Hepatocyte (in vitro differentiated cells): ENCODE results near the gene RASSF7.

Source experiments
- EZH2 ChIP-seq: fragments of 200-600 bp; sonication (generic); IDR thresholded peaks from 2 replicates; pipeline ENCODE4 v1.6.1; 2016; ENCODE audit warnings: antibody characterized with exemption, mild to moderate bottlenecking, borderline replicate concordance
- EZH2phosphoT487 ChIP-seq: fragments of 200-600 bp; sonication (generic); IDR thresholded peaks from one replicate; pipeline ENCODE4 v1.6.1; 2018; ENCODE audit warnings: antibody characterized with exemption, mild to moderate bottlenecking, low read depth, moderate library complexity; ENCODE audit not compliant: unreplicated experiment, severe bottlenecking
- TF ChIP-seq, protein P1 (sequence below): fragments of 200-600 bp; sonication (generic); IDR thresholded peaks from 2 replicates; pipeline ENCODE4 v1.5.1; 2016; ENCODE audit warnings: antibody characterized with exemption, mild to moderate bottlenecking; ENCODE audit not compliant: poor library complexity

DNA sequence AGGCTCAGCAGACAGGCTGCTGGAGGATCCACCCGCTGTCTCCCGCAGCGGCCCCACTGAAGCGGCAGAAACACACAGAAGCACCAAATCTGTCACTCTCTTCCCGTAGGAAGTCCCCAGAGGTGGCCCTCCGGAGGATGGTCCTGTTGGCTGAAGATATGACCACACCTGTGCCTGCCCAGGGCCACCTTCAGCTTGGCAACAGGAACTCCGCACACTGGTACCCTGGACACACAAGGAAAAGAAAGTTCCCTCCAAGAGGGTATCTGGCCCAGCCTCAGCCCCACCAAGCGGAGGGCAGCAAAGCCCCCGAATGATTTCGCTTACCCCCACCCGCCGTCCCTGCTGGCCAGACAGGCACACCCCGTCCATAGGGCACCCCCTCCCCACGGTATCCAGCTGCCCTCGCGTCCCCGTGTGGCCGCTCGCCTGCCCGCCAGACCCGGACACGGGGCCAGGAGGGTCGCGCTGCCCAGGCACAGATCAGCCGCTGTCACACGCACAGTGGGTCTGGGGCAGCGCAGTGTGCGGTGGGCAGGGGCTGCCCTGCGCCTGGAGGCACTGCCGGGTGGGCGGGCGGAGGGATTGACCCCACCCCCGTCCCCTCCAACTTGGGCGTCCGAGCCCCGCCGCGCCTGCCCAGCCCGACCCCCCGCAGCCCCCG lies 7.0 kb downstream of the RASSF7 start:
- TF ChIP-seq, protein P1, sequence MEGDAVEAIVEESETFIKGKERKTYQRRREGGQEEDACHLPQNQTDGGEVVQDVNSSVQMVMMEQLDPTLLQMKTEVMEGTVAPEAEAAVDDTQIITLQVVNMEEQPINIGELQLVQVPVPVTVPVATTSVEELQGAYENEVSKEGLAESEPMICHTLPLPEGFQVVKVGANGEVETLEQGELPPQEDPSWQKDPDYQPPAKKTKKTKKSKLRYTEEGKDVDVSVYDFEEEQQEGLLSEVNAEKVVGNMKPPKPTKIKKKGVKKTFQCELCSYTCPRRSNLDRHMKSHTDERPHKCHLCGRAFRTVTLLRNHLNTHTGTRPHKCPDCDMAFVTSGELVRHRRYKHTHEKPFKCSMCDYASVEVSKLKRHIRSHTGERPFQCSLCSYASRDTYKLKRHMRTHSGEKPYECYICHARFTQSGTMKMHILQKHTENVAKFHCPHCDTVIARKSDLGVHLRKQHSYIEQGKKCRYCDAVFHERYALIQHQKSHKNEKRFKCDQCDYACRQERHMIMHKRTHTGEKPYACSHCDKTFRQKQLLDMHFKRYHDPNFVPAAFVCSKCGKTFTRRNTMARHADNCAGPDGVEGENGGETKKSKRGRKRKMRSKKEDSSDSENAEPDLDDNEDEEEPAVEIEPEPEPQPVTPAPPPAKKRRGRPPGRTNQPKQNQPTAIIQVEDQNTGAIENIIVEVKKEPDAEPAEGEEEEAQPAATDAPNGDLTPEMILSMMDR, result no peak
- TF ChIP-seq EZH2phosphoT487, result no peak
- no peak for TF ChIP-seq EZH2
